ENCODE measurements around the gene EFCAB11. TPM values are rescaled to one million over a fixed set of nuclear protein-coding genes. Genes with fewer than 3 reads are reported as not detected.

Gene EFCAB11
- 4.1 and 10.8 TPM in 2 replicates for total RNA-seq

GRCh38 chr14:89954070-89955021, at the start of gene EFCAB11:
Gene EFCAB11, minus strand, starts transcription at chr14:89954730. Its CDS starts 70 bp downstream, at chr14:89954660.

GRCh38 chr14:89955745-89956660, 1.5 kb upstream of the EFCAB11 start, which contains the start of gene TDP1:
Gene TDP1, plus strand, starts transcription at chr14:89955927. Its CDS starts 7,188 bp downstream, at chr14:89963115.

Other genes starting within 250 kb of the EFCAB11 start
- 28.5 and 35.9 TPM in 2 replicates for gene TDP1, start 1.2 kb upstream of the EFCAB11 start, total RNA-seq
- gene KCNK13, start 107.3 kb upstream of the EFCAB11 start, total RNA-seq, result not detected in 2 replicates

Measured in mammary microvascular endothelial cell (primary cell).